ENCODE data around the gene GPR146. TPM values are rescaled to one million over a fixed set of nuclear protein-coding genes. Genes with fewer than 3 reads are reported as not detected.

The GPR146 gene
- total and polyA plus RNA-seq, 9 of the 15 experiments (the other 6 are each of a cell fraction or from before 2014, with no cell fraction given) = 0.22 to 3.6 (median 0.64) TPM; not detected in 2

DNA sequence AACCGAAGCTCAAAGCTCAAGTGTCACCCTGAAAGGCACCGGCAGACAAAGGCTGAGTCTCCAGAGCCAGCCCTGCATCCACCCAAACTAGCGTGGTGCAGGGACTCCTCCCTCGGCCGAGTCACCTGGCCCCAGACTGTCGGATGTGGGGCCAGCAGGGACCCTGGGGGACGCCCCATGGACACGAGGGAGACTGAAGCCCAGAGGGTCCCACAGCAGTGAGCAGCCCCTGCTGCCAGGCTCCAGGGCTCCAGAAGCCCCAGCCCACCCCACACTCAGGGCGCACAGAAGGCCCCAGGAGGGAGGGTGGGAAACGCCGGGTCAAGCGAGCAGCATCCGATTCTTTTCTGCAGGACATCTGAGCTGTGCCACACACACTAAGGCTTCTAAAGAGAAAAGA, 20.2 kb downstream of the GPR146 start:
- Histone ChIP-seq H3K9me1 (ENCODE audit: control insufficient read depth, insufficient read depth, low read length) (peaks cover 3% of the 10 kb centered on the region), H3K4me2 (ENCODE audit: insufficient read depth, low read length) (no peak overlapping the region), H2AFZ (ENCODE audit: low read depth, low read length) (no peak overlapping the region), H3K4me3 (no peak overlapping the region), H4K20me1 (replicated peaks; ENCODE audit: control insufficient read depth, insufficient read depth, low read length) (peaks cover 13% of the 10 kb centered on the region; the same call in 1 of the 2 replicates), H3K9ac (ENCODE audit: insufficient read depth in 1 of 2, low read depth in 2 of 2, low read length in 2 of 2) (peak overlapping the region in 1 of 2 experiments; percentile 68; a peak in 2 of 4 replicates), H3K27me3 (ENCODE audit: control insufficient read depth in 2 of 2, insufficient read depth in 2 of 2, low read length in 2 of 2) (no peaks in the 10 kb centered on the region), H3K4me1 (replicated peaks in 1 of 2; ENCODE audit: control insufficient read depth in 2 of 2, insufficient read depth in 2 of 2, low read length in 2 of 2) (peaks cover 15 to 56% of the 10 kb centered on the region in 2 experiments), H3K9me3 (replicated peaks; ENCODE audit: control insufficient read depth, insufficient read depth, low read depth, low read length) (no peaks in the 10 kb centered on the region), H3K79me2 (ENCODE audit: control insufficient read depth, insufficient read depth, low read length) (no peaks in the 10 kb centered on the region), H3K36me3 (ENCODE audit: control insufficient read depth, insufficient read depth, low read length) (no peaks in the 10 kb centered on the region), H3K27ac (ENCODE audit: extremely low read depth, low read depth, low read length) (no peak overlapping the region)
- ChIA-PET CTCF (ENCODE audit: low intra/inter-chr PET ratio) (interaction anchor here (4.6 kb wide), 1 partner anchor 71 kb away, joined by 111 read pairs; no protein-coding TSS in a partner anchor), POLR2A (interaction anchor here (1.8 kb wide), 1 partner anchor 72 kb away, joined by 7 read pairs; no protein-coding TSS in a partner anchor)
- in situ Hi-C loops (cut with MboI) = loop anchor here (5.0 kb wide), 1 partner anchor 67 kb away; no protein-coding TSS in a partner anchor
- ATAC-seq (no peak), DNase-seq (ENCODE audit: extremely low read depth in 1 of 4, low spot score in 3 of 4) (no peak), FAIRE-seq (no peak)
- no TSS peak for BruUV-seq (replicated peaks)
- 71% methylated on average over 11 of the region's 13 CpGs for WGBS (ENCODE audit: insufficient coverage, low coverage, missing lambda C conversion rate)
- intact Hi-C loops (cut with micrococcal nuclease) = loop anchor here (2.0 kb wide), 1 partner anchor 112 kb away; no protein-coding TSS in a partner anchor
- TF ChIP-seq CBFB (CRISPR knock-in tag; IDR thresholded peaks at IDR 0.05) (no peak), ZNF785 (CRISPR knock-in tag; IDR thresholded peaks at IDR 0.05) (no peak), TAF1 (IDR thresholded peaks at IDR 0.05; ENCODE audit: control insufficient read depth, extremely low read depth, insufficient read depth, low read length, severe bottlenecking) (no peak), MCM7 (IDR thresholded peaks at IDR 0.05) (no peak), ZNF644 (tag; IDR thresholded peaks at IDR 0.05; ENCODE audit: low read depth) (no peak), CLOCK (CRISPR knock-in tag; IDR thresholded peaks at IDR 0.05; ENCODE audit: borderline replicate concordance) (no peak), PRPF4 (IDR thresholded peaks at IDR 0.05; ENCODE audit: insufficient read depth, low read depth, low read length, poor library complexity, severe bottlenecking) (no peak), EWSR1 (IDR thresholded peaks at IDR 0.05; ENCODE audit: borderline replicate concordance, low read depth, partially characterized antibody) (no peak), TFAM (CRISPR knock-in tag; conservative IDR thresholded peaks at IDR 0.05) (no peak)
- TF ChIP-seq, protein P1, sequence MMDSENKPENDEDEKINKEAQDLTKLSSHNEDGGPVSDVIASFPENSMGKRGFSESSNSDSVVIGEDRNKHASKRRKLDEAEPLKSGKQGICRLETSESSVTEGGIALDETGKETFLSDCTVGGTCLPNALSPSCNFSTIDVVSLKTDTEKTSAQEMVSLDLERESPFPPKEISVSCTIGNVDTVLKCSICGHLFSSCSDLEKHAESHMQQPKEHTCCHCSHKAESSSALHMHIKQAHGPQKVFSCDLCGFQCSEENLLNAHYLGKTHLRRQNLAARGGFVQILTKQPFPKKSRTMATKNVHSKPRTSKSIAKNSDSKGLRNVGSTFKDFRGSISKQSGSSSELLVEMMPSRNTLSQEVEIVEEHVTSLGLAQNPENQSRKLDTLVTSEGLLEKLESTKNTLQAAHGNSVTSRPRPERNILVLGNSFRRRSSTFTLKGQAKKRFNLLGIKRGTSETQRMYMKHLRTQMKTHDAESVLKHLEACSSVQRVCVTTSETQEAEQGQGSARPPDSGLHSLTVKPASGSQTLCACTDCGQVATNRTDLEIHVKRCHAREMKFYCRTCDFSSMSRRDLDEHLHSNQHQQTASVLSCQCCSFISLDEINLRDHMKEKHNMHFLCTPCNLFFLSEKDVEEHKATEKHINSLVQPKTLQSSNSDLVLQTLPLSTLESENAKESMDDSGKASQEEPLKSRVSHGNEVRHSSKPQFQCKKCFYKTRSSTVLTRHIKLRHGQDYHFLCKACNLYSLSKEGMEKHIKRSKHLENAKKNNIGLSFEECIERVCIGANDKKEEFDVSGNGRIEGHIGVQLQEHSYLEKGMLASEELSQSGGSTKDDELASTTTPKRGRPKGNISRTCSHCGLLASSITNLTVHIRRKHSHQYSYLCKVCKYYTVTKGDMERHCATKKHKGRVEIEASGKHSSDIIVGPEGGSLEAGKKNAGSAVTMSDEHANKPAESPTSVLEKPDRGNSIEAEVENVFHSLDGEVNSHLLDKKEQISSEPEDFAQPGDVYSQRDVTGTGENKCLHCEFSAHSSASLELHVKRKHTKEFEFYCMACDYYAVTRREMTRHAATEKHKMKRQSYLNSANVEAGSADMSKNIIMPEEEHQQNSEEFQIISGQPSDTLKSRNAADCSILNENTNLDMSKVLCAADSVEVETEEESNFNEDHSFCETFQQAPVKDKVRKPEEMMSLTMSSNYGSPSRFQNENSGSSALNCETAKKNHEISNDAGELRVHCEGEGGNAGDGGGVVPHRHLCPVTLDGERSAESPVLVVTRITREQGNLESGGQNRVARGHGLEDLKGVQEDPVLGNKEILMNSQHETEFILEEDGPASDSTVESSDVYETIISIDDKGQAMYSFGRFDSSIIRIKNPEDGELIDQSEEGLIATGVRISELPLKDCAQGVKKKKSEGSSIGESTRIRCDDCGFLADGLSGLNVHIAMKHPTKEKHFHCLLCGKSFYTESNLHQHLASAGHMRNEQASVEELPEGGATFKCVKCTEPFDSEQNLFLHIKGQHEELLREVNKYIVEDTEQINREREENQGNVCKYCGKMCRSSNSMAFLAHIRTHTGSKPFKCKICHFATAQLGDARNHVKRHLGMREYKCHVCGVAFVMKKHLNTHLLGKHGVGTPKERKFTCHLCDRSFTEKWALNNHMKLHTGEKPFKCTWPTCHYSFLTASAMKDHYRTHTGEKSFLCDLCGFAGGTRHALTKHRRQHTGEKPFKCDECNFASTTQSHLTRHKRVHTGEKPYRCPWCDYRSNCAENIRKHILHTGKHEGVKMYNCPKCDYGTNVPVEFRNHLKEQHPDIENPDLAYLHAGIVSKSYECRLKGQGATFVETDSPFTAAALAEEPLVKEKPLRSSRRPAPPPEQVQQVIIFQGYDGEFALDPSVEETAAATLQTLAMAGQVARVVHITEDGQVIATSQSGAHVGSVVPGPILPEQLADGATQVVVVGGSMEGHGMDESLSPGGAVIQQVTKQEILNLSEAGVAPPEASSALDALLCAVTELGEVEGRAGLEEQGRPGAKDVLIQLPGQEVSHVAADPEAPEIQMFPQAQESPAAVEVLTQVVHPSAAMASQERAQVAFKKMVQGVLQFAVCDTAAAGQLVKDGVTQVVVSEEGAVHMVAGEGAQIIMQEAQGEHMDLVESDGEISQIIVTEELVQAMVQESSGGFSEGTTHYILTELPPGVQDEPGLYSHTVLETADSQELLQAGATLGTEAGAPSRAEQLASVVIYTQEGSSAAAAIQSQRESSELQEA (IDR thresholded peaks at IDR 0.05; ENCODE audit: low read depth) = no peak
